ENCODE measurements around the gene LGALS9B.
"Not testable (repeated sequence)": the region's sequence is repeated elsewhere in the genome, so short reads cannot be mapped to it uniquely, and the experiment has no call there.

Gene LGALS9B

DNA sequence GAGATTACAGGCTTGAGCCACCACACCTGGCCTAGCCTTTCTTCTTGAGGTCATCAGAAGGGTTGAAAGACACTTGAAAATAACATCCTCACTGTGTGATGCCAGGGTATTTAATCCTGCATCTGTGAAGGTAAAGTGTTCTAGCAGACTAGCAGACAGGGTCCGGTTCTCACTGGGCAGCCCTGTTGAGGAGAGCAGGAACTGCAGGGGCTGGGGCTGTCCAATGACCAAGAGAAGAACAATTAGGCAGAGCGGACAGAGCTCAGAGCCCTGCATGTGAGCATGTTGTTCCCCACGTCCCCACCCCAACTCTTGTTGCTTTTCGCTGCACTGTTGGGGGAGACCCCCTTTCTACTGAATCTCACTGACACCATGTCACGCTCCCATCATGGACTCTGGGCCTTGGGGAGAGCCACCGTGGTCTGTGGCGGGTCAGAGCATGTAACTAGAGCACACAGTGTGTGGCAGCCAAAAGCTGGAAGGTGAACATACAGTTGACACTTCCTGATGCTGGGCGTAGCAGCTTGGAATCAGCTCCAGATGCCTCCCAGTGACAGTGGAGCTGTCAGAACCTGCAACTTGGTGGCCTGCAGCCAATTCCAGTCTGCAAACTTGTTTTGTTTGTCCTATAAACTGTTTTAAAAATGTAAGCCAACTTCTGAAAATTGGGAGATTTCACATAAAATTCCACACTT lies 7.9 kb upstream of the LGALS9B start:
- H3K4me3 ChIP-seq (ENCODE audit: low read depth, low read length); in situ Hi-C loops (cut with HindIII; ENCODE audit: low sequenced_read_pairs); DNase-seq (ENCODE audit: low read depth): not testable (repeated sequence)

DNA sequence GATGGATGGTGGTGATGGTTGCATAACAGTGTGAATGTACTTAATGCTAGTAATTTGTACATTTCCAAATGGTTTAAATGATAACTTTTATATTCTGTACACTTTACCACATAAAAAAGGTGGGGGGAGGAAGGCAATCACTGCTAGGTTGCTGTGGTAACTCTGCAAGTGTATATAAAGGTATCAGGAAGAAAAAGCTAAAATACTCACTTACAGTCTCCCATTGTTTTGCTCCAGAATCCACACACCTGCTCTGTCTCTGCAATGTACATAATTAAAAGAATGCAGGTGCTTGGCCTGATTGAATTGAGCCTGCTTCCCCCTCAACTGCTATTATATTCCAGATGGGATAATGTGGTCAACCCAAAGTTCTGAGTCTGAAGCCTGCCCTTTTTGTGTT lies 6.7 kb upstream of the LGALS9B start:
- H3K4me3 ChIP-seq (ENCODE audit: low read depth, low read length); DNase-seq (ENCODE audit: low read depth); in situ Hi-C loops (cut with HindIII; ENCODE audit: low sequenced_read_pairs): not testable (repeated sequence)

DNA sequence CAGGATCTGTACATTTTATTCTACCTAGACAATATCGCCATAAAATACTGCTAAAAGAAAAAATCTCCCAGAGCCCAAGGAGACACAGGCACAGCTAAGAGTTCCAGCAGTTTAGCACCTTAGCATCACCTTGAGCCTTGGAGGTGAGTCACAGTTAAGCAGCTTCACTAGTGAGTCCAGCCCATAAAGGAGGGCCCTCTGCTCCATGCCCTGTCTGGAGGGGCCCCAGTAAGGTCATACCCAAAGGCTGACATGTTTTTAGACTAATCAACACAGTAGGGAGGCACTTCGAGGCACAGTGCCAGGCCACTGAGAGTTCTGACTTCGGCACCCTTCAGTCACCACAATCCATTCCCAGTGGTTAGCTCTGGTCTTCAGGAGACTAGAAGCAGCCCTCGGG lies 2.6 kb upstream of the LGALS9B start:
- DNase-seq (ENCODE audit: low read depth); in situ Hi-C loops (cut with HindIII; ENCODE audit: low sequenced_read_pairs); H3K4me3 ChIP-seq (ENCODE audit: low read depth, low read length): not testable (repeated sequence)

DNA sequence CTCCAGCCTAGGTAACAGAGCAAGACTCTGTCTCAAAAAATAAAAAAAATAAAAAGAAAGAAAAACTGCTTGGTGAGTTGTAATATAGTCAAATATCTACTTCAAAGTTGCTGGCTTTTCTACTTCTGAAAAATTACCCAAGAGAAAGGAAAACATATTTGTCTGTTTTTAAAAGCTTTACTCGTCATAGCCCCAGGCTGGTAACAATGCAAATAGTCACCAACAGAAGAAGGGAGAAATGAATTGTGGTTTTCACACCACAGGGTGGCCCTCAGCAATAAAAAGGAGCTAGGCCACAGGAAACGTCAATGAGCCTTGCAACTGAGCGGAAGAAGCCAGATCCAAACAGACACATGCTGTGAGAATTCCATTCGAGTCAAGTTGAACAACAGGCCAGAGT lies 1.8 kb upstream of the LGALS9B start:
- H3K4me3 ChIP-seq (ENCODE audit: low read depth, low read length); in situ Hi-C loops (cut with HindIII; ENCODE audit: low sequenced_read_pairs); DNase-seq (ENCODE audit: low read depth): not testable (repeated sequence)

DNA sequence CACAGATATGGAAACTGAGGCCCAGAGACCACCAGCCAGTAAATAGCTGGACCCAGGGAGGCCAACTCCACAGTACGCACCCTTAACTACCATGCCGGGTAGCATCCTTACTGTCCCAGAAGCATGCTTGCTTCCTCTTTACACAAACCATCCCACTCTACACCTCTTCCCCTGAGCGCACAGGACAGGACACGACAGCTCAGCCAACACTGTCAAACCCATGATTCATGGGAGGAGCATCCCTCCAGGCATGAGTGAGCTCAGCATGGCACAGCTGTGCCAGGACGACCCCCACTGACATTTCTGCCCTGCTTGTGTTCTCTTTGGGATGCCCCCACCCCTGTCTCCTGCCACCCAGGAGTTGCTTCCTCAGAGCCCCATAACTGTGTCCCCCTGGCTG lies 340 bp downstream of the LGALS9B start:
- H3K4me3 ChIP-seq (ENCODE audit: low read depth, low read length); DNase-seq (ENCODE audit: low read depth); in situ Hi-C loops (cut with HindIII; ENCODE audit: low sequenced_read_pairs): not testable (repeated sequence)

DNA sequence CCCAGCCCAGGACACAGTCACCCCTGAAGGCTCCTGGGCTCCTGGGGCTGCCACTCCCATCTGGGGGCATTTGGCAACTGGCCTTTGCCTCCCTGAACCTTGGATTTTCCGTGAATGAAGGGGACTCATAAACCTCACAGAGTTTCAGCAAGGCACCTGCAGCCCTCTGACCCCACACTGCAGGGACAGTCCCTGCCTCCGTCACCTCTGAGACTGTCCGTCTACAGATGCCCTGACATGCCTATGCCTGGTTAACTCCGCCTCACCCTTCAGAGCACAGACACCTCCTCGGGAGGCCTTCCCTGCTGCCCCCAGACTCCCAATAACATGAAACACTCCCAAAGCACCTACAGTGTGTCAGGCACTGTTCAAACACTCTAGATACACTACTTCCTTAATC lies 786 bp downstream of the LGALS9B start:
- DNase-seq (ENCODE audit: low read depth); H3K4me3 ChIP-seq (ENCODE audit: low read depth, low read length); in situ Hi-C loops (cut with HindIII; ENCODE audit: low sequenced_read_pairs): not testable (repeated sequence)

DNA sequence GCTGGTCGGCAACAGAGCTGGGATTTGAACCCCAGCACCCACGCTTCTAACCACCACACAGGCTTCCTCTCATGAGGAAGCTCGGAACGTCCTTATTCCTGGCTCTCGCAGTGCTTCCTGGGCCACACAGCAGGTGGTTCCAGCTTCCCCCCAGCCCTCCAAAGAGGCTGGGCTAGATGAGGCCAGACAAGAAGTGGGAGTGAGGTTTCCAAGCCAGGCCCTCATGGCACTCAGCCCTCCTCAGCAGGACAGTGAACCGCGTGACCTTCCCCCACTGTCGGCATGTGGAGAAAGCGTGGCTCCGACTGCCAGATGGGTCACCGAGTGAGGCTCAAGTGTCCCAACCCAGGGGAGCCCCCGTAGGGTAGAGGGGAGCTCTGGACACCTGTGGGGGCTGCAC lies 1.8 kb downstream of the LGALS9B start:
- DNase-seq (ENCODE audit: low read depth); in situ Hi-C loops (cut with HindIII; ENCODE audit: low sequenced_read_pairs); H3K4me3 ChIP-seq (ENCODE audit: low read depth, low read length): not testable (repeated sequence)

DNA sequence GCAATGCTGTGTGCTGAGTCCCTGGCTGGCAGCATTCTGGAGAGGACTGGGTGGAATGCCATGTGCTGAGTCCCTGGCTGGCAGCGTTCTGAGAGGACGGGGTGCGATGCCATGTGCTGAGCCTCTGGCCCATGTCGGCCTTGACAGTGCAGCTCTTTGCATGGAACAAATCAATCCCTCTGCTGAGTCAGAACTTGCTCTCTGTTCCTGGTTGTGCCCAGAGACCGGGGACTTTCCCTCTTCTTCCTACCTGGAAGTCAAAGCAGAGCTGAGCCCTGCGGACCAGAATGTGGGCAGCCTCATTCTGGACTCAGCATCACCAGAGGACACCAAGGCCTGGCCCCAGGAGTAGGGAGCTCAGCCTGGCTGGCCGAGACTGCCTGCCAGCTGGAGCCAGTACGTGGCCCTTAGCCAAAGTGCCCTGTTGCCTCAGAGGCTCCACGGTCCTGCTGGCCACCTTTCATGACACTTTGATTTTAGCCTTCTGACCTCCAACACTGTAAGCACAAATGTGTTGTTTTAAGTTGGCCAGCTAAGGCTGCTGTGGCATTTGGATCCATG lies 2.4 kb downstream of the LGALS9B start:
- in situ Hi-C loops (cut with HindIII; ENCODE audit: low sequenced_read_pairs); DNase-seq (ENCODE audit: low read depth); H3K4me3 ChIP-seq (ENCODE audit: low read depth, low read length): not testable (repeated sequence)

DNA sequence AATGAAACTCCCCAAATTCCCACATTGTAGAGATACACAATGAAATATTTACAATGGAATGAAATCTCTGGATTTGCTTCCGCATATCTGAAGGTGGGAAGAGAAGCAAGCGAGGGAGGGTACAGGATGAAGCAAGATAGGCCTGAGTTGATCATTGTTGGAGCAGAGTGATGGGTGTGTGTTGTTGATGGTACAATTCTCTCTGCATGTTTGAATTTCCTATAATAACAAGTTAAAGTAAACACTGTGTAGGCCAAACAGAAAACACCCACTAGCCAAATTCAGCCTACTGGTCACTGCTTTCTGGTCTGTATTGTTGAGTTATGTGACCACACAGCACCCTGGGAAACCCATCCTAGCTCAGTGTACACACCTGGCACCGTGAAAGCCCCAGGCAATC lies 5.2 kb downstream of the LGALS9B start:
- in situ Hi-C loops (cut with HindIII; ENCODE audit: low sequenced_read_pairs); H3K4me3 ChIP-seq (ENCODE audit: low read depth, low read length); DNase-seq (ENCODE audit: low read depth): not testable (repeated sequence)

DNA sequence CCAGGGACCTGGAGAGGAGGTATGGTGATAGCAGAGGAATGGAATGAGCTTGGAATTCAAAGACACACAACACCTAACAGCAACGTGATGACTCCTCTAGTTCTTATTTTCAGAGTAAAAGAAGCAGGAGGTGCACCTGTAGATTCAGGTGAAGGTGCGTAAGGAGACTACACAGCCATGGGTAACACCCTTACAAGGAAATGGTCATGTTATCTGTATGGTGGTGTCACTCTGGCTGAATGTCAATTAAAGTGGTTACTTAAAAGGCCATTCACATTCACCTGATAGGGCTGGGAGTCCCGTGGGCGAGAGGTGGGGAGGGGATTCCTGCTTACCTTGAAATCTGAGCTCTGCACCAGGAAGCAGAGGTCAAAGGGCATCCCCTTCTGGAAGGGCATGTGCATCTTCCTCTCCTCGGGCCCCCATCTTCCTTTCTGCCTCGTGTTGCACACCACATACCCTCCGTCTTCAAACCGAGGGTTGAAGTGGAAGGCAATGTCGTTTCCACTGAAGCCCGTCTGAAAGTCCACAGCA lies 9.4 kb downstream of the LGALS9B start:
- H3K4me3 ChIP-seq (ENCODE audit: low read depth, low read length); in situ Hi-C loops (cut with HindIII; ENCODE audit: low sequenced_read_pairs); DNase-seq (ENCODE audit: low read depth): not testable (repeated sequence)

DNA sequence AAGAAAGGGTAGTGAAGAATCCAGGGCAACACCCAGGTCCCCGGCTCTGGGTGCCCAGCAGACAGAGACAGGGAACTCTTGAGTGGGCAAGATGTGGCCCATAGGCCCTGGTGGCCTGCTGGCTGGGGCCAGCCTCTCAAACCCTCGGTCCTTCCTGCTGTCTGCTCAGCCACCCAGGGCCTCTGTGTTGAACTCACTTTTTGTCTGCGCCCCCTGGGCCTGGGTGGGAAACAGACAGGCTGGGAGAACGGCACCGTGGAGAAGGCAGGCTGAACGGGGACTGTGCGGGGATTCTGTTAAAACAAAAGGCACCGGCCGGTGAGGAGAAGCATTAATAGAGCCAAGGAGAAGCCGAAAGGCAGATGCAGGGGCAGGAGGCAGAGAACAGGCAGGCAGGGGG lies 12.2 kb downstream of the LGALS9B start:
- DNase-seq (ENCODE audit: low read depth); in situ Hi-C loops (cut with HindIII; ENCODE audit: low sequenced_read_pairs); H3K4me3 ChIP-seq (ENCODE audit: low read depth, low read length): not testable (repeated sequence)

DNA sequence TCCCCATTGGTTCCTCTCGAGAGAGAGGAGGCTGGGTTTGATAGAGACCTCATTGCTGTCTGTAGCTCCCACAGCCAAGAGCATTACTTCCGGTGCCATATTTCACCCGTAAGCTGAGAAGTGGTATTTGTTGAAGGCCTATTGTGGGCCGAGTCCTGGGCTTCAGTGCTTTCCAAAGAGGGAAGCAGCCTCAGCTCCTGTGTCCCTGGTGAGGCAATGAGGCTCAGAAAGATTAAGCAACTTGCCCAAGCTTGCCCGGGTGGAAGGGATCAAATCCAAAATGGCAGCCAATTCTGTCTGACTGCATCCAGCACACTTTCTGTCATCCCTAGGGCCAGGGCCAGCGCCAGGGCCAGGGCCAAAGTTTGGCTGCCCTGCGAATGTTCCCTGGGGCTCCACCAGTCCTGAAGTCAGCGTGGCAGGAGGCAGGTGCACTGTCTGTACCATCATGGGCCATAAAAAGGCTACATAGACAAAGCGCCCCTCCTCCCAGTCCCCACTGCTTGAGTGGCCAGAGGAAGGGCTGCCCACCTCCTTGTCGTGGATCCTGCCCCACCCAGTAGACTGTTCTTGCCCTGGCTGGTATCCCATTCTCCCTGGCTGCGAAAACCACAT lies 13.4 kb downstream of the LGALS9B start:
- H3K4me3 ChIP-seq (ENCODE audit: low read depth, low read length); DNase-seq (ENCODE audit: low read depth); in situ Hi-C loops (cut with HindIII; ENCODE audit: low sequenced_read_pairs): not testable (repeated sequence)

DNA sequence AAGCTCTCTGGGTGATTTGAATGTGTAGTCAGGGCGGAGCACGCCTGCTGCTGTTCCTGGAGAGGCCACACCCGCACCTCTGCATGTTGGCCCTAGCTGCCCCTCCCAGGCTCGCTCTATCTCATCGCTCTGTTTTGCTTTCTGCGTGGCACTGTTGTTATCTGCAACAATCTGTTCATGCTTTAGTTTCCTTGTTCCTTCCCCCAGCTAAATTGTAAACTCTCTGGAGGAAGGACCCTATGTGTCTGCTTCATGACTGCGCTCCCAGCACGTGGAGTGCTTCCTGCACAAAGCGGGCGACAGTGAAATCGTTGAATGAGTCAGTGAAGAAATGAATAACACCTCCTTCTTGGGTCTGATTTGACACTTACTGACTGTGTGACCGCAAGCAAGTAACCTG lies 16.5 kb downstream of the LGALS9B start:
- H3K4me3 ChIP-seq (ENCODE audit: low read depth, low read length); in situ Hi-C loops (cut with HindIII; ENCODE audit: low sequenced_read_pairs); DNase-seq (ENCODE audit: low read depth): not testable (repeated sequence)

DNA sequence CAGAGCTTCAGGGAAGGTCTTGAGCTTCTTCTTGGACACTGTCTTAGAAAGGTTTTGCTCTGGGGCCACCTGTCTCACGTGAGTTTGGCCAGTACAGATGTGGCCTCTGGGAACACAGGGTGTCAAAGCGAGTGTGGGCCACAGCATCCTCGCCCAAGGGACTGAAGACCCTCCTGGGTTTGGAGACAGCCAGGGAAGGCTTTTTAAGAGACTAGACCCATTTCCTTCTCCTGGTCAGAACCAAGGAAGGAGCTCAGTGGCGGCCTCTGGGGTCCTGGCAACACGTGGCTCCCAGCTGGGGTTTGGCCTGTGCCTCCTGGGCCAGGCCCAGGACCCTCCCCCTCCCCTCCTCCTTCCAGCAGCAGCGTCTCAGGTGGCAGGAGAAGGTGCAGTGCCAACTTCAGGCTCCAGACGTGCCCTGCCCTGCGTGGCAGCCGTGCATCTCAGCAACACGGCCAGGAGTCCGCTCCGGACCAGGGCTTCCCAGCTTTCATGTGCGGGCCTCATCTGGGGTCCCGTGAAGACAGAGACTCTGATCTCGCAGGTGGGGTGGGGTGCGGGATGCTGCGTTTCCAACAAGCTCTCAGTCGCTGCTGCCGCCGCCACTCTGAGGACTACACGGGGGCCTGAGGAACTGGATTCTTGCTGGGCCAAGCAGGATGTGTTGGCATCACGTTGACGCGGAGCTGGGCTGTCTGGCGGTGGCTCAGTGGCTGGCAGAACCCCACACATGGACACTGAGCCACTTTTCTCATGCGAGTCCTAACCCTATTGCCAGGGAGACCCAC lies 19.6 kb downstream of the LGALS9B start:
- H3K4me3 ChIP-seq (ENCODE audit: low read depth, low read length); DNase-seq (ENCODE audit: low read depth); in situ Hi-C loops (cut with HindIII; ENCODE audit: low sequenced_read_pairs): not testable (repeated sequence)
